ENCODE measurements around the gene NUDT21.
"Not testable (repeated sequence)": the region's sequence is repeated elsewhere in the genome, so short reads cannot be mapped to it uniquely, and the experiment has no call there.

NUDT21 gene

DNA sequence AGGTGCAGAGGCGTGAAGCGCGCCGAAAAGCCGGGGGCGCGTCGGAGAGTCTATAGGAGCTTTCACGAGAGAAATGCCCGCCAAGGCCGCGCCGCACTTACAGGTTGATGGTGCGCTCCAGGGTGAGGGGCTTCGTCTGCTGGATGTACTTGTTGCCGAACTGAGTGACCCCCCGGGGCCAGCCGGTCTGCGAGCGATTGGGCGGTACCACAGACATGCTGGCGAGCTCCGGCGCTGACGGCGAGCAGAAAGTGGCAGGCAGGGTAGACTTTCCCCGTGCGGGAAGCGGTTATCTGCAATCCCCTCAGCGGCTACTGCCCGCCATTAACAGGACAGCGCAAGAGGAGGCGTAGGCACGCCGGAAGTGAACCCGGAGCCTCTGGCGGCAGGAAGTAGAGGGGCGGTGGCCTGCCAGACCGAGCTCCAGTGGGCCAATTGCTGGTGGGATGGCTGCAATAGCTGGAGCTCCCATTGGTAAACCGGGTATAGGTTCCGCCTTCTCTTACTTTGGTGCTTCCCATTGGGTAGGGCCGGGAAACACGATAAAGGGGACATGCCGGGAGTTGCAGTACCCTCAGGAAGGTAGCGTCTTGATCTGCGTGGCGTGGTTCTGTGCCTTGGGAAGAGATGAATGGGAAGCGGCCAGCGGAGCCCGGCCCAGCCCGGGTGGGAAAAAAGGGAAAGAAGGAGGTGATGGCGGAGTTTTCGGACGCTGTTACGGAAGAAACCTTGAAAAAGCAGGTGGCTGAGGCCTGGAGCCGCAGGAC, at the start of gene NUDT21, which contains the start of gene OGFOD1:
Gene NUDT21 (minus strand): TSS at position 347 of the 767 bp plus-strand sequence. CDS start 130 bp downstream, at position 217.
Gene OGFOD1 (plus strand): TSS at position 569 of the 767 bp plus-strand sequence. CDS start 59 bp downstream, at position 628.
- DNase-seq = peak; percentile 99

DNA sequence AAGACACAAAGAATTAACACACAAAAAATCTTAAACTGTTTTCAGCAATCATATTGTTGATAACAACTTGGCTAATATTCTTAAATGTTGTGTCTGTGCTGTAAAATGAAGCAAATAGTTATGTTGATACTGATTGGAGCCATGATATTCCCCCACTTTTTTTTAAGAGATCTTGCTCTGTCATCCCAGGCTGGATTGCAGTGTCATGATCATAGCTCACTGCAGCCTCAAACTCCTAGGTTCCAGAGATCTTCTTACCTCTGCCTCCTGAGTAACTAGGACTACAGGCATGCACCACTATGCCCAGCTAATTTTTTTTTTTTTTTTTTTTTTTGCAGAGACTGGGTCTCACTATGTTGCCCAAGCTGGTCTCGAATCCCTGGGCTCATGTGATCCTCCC, 42.7 kb upstream of the NUDT21 start:
- DNase-seq = no peak

GRCh38 chr16:56493126-56493525, 42.0 kb upstream of the NUDT21 start:
- no peak for DNase-seq

DNA sequence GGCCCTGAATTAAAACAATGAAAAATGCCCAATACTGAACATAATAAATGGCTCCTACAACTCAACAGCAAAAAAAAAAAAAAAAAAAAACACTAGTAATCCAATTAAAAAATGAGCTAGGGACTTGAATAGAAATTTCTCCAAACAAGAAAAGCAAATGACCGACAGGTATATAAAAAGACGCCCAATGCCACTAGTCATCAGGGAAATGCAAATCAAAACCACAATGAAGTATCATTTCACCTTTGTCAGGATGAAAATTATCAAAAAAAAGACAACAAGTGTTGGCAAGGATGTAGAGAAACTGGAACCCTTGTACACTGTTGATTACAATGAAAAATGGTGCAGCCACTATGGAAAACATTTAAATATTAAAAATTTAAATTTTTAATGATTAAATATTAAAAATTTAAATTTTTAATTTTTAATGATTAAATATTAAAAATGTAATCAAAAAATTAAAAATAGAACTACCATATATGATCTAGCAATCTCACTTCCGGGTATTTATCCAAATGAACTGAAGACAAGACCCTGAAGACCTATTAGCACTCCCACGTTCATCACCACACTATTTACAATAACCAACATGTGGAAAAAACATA, 40.6 kb upstream of the NUDT21 start:
- no peak for DNase-seq

DNA sequence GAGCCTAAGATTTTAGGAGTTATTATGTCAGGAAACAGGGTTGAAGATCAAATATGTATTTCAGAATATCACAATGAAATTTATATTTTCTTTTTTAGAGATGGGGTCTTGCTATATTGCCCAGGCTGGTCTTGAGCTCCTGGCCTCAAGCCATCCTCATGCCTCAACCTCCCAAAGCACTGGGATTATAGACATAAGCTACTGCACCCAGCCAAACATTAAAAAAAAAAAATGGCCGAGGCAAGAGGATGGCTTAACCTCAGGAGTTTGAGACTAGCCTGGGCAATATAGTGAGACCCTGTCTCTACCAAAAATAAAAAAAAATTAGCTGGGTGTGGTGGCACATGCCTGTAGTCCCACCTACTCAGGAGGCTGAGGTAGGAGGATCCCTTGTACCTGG, 37.7 kb upstream of the NUDT21 start:
- not testable (repeated sequence) for DNase-seq

- DNase-seq = no peak
Measured at GRCh38 chr16:56488035-56488434, 36.9 kb upstream of the NUDT21 start.

GRCh38 chr16:56483394-56483793, 32.3 kb upstream of the NUDT21 start:
- no peak for DNase-seq

DNA sequence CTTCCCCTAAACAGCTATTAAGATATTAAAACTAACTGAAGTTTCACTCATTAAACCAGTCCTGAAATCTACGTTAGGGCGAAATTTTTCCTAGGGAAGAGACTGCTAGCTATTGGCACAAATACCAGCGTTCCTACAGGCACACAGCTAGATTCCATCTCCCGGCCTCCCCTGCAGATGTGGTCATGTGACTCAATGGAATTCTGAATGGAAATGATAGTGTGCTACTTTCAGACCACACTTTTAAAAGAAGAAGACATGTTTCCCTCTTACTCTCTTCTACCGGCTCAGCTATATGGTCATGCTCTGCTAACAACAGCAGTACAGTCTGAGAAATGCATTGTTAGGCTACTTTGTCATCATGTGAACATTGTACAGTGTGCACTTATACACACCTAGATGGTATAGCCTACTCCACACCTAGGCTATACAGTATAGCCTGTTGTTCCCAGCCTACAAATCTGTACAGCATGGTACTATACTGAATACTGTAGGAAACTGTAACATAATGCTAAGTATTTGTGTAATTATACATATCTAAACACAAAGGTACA, 31.6 kb upstream of the NUDT21 start:
- no peak for DNase-seq

- DNase-seq = no peak
Measured at GRCh38 chr16:56481468-56482122, 30.5 kb upstream of the NUDT21 start.

DNA sequence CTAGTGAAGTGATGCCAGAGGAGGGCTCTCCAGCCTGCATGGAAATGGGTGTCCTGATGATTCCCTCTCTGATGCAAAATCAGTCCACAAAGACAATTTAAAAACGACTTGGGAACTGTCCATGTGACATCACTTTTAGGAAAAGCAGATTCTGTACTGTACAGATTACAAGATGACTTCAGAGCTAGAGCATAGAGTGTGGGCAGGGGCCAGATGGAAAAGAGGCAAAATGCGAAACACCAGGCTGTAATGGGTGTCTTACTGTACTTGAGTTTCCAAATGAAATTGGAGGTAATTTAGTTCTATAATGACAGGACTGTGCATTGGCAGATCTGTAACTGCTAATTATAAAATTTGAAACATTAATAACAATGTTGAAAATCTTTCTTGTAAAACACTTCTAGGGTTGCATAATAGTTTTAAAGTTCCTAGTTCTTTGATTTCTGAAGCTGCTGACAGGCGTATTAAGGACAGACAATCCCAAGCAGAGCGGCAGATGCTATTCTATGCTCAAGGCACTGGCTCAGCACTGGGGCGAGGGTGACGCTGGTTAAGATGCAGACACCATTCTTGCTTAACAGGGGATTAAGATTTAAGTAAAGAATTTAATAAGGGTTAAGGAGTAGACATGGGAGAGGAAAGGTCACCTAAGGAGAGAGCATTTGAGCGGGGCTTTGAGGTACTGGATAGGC, 29.8 kb upstream of the NUDT21 start:
- DNase-seq = no peak

DNA sequence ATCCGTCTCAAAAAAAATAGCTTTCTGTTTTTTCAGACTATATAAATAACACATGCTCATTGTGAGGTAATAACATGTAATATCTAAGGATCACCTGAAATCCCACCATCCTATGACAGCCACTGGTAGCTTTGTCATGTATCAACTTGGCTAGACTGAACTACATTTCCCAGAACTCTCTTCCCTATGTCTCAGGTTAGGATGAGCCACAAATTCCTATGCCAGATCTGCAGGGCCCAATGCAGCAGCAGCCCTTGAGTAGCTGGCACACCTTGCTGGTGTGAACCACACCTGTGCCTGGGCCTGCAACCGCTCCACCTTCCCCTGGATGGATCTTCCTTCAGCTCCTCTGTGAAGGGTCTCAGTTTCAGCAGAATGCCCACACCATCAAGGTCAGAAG, 28.3 kb upstream of the NUDT21 start:
- DNase-seq = no peak

- no peak for DNase-seq
Measured at GRCh38 chr16:56478281-56479049, 27.3 kb upstream of the NUDT21 start.

DNA sequence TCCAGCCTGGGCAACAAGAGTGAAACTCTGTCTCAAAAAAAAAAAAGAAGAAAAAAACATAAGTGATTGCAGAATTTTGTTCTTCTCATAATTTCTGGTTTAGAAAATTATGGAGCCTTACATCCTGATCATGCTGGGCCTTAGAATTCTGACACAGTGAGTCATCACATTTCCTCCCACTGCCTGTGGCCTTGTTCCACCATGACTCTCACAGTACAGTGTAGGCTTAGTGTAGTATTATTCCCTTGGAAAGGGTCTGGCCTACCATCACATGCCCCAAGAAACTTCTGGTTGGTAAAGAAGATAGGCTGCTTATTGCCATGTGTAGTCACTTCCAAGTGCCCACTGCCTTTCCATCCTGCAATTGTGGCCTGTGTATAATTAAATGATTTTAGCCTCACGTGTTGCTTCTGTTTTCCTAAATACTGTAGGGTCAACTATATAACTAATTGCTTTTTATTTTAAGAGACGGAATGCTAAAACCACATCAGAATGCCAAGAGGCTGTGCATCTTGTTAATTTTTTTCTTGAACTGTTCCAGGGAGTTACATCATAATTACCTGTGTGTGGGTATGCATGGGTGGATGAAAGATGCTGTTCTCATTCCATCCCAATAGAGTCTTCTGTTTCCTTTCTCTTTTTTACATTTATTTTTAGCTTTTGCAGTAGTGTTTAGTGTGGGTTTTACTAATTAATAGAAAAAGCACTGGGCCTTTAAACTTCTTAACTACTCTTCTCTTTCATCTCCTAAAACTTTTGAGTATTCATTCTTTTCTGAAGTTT, 26.2 kb upstream of the NUDT21 start:
- DNase-seq = peak; percentile 67

GRCh38 chr16:56475201-56475600, 24.1 kb upstream of the NUDT21 start:
- no peak for DNase-seq

- DNase-seq = no peak
Measured at GRCh38 chr16:56470666-56471065, 19.5 kb upstream of the NUDT21 start.

GRCh38 chr16:56470232-56470631, 19.1 kb upstream of the NUDT21 start:
- no peak for DNase-seq

DNA sequence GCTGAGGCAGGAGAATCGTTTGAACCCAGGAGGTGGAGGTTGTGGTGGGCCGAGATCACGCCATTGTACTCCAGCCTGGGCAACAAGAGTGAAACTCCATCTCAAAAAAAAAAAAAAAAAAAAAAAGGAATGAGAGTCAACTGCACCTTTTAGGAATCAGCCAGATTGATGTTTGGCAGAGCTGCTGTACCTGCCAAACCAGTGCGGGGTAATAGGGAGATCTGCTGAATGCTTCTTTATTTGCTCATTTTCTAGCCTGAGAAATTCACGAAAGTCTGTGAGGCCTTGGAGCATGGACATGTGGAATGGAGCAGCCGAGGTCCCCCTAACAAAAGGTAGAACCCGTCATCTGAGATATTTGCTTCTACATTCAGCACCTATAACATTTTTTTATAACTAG, 18.6 kb upstream of the NUDT21 start:
- DNase-seq = no peak

- DNase-seq = no peak
Measured at GRCh38 chr16:56468800-56469199, 17.7 kb upstream of the NUDT21 start.

DNA sequence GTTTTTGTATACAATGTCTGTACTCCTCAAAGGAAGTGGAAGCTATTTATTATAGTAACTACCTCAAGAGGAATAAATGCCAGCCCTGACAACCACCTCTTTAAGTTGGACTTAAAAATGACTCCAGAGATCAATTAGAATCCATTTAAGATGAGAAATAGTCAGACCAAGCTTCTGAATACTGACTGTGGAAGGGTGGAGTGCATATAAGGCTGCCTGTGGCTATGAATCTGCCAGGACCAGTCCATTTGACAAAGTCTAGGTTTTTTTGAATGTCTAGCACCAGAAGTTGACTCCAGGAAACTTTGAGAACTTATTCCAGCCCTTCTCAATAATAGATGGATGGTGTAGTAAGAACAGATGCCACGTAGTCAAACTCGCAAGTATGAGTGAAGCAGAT, 15.2 kb upstream of the NUDT21 start:
- no peak for DNase-seq

DNA sequence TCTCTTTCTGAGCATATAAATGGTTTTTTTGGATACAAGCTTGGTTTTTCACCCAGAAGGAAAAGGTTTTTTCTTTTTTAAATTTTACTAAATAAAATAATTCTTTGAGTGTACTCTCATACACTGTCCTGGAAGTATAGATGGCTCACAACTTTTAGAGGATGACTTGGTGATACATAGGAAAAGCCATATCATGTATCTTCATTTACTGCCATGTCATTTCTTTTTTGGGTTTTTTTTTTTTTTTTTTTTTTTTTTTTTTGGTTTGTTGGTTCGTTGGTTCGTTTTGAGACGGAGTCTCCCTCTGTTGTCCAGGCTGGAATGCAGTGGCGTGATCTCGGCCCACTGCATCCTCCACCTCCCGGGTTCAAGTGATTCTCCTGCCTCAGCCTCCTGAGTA, 12.0 kb upstream of the NUDT21 start:
- no peak for DNase-seq

DNA sequence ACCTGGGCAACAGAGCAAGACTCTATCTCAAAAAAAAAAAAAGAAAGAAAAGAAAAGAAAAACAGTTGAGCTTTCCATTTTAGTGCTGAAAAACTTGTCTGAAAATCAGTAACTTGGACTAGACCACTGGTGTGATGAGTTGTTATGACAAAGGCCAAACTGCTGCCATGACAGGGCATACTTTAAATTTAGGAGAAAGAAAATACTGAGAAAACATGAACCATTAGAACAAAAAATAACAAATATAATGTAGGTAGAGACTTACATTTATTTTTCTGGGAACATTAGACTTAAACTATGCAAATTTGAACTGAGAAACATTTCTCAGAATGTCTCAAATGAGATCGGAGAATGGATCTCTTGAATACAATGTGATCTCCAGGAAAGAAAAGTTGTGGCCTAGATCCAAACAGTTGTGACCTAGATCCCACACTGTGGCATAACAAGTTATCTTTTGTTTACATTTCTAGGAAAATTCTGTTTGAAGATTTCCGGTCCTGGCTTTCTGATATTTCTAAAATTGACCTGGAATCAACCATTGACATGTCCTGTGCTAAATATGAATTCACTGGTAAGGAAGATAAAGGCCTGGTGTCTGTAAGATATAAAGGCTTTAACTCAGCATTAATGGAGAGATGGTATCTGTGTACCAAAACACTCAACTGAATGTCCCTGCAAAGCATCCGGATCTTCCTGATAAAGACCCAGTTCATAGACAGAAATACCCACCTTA, 11.1 kb upstream of the NUDT21 start:
- DNase-seq = no peak
